Loucy (cell line): Measurements from ENCODE around the gene TLE3.

Source experiments
- H2AFZ ChIP-seq: fragments of 200-600 bp; sonication (generic); 2 replicates; pipeline ENCODE4 v1.6.0; 2016; ENCODE audit warnings: antibody characterized with exemption, mild to moderate bottlenecking, low read length, moderate library complexity
- H3F3A ChIP-seq: fragments of 200-600 bp; 2 replicates; pipeline ENCODE4 v1.6.0; 2016; ENCODE audit warnings: antibody characterized with exemption, low read depth, mild to moderate bottlenecking
- H3K27me3 ChIP-seq: fragments of 200-600 bp; sonication (generic); 2 replicates; pipeline ENCODE4 v1.6.1; 2014; ENCODE audit warnings: low read length, mild to moderate bottlenecking; ENCODE audit not compliant: insufficient read depth, poor library complexity, severe bottlenecking
- H3K36me3 ChIP-seq: fragments of 200-600 bp; sonication (generic); 2 replicates; pipeline ENCODE4 v1.6.1; 2016; ENCODE audit warnings: low read length; ENCODE audit not compliant: insufficient read depth
- H3K4me1 ChIP-seq: fragments of 200-600 bp; sonication (generic); 2 replicates; pipeline ENCODE4 v1.5.1; 2014; ENCODE audit warnings: low read length, mild to moderate bottlenecking; ENCODE audit not compliant: insufficient read depth, poor library complexity, severe bottlenecking
- H3K4me2 ChIP-seq: fragments of 200-600 bp; sonication (generic); 2 replicates; pipeline ENCODE4 v1.6.0; 2014; ENCODE audit warnings: antibody characterized with exemption, low read length, low read depth, mild to moderate bottlenecking; ENCODE audit not compliant: poor library complexity, severe bottlenecking
- H3K4me3 ChIP-seq: fragments of 200-600 bp; sonication (generic); 2 replicates; pipeline ENCODE4 v1.5.1; 2014; ENCODE audit warnings: low read length, mild to moderate bottlenecking, mixed read lengths; ENCODE audit not compliant: poor library complexity, severe bottlenecking
- H3K79me2 ChIP-seq: fragments of 200-600 bp; sonication (generic); 2 replicates; pipeline ENCODE4 v1.6.1; 2014; ENCODE audit warnings: low read length; ENCODE audit not compliant: insufficient read depth
- H3K9ac ChIP-seq: fragments of 200-600 bp; sonication (generic); 2 replicates; pipeline ENCODE4 v1.6.0; 2014; ENCODE audit warnings: mild to moderate bottlenecking, low read depth, low read length, moderate library complexity; ENCODE audit not compliant: poor library complexity, severe bottlenecking
- H3K9me2 ChIP-seq: fragments of 200-600 bp; sonication (generic); replicated peaks from 2 replicates; pipeline ENCODE4 v1.6.1; 2016; ENCODE audit warnings: low read depth, low read length, mixed read lengths
- H3K9me3 ChIP-seq: fragments of 200-600 bp; sonication (generic); 2 replicates; pipeline ENCODE4 v1.6.1; 2014; ENCODE audit warnings: mild to moderate bottlenecking, antibody characterized with exemption, low read length, low read depth; ENCODE audit not compliant: insufficient read depth
- H4K20me1 ChIP-seq: fragments of 200-600 bp; sonication (generic); 2 replicates; pipeline ENCODE4 v1.6.0; 2014; ENCODE audit warnings: antibody characterized with exemption, low read length, mild to moderate bottlenecking; ENCODE audit not compliant: insufficient read depth, poor library complexity, severe bottlenecking
- EZH2phosphoT487 ChIP-seq: fragments of 200-600 bp; IDR thresholded peaks from 2 replicates; pipeline ENCODE4 v1.6.1; 2018; ENCODE audit warnings: antibody characterized with exemption, mild to moderate bottlenecking, moderate library complexity, borderline replicate concordance
- TF ChIP-seq, protein P1 (sequence below): fragments of 200-600 bp; sonication (generic); conservative IDR thresholded peaks from 2 replicates; pipeline ENCODE4 v1.5.1; 2014; ENCODE audit warnings: mild to moderate bottlenecking, antibody characterized with exemption, low read length

The TLE3 gene

DNA sequence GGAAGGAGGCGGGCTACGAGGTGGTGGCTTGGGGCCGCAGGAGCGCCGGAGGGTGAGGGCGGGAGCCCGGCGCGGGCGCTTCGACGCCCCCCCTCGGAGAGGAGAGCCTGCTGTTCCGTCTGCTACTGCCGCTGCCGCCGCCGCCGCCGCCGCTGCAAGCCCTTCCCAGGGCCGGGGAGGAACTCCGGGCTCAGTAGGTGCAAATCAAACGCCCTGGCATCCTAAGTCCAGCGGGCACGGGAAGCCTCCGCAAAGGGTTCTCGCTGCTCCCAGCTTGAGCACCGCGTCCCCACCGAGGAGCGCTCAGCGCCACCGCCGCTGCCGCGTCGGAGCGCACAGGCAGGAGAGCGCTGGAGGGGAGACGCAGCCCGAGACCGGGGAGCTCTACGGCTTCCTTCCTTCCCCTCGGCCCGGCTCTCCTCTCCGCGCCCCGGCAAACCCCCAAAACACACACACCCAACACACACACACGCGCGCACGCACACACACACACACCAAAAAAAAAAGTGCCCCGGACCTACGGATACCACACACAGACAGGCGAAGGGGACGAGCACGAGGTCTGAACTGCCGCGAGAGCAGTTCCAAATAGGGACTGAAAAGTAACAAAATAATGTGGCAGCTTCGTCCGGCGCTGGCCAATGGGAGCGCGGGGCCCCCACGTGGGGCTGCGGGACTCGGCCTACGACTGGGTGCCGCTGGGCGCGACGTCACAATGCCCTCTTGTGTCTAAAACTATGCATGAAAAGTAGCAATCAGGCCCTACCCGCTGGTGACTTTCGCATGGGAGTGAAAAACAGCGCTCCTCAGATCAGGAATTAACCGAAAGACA is at the start of gene TLE3:
TLE3 (minus strand) TSS at position 597 of the 832 bp plus-strand sequence. CDS start 1,119 bp downstream, outside the sequence.
- H3K9me2 ChIP-seq, result no peaks in the 10 kb centered on the region
- peak within 1 kb of the TSS; percentile 96 for H3K4me2 ChIP-seq
- H2AFZ ChIP-seq, result no peak within 1 kb of the TSS
- peak within 1 kb of the TSS; percentile 93 for H3K9ac ChIP-seq
- no peaks in the 10 kb centered on the region for H3K27me3 ChIP-seq
- H4K20me1 ChIP-seq, result peaks cover 42% of the 10 kb centered on the region
- peak within 1 kb of the TSS; percentile 87 for H3K4me3 ChIP-seq
- H3K9me3 ChIP-seq, result no peaks in the 10 kb centered on the region
- H3K4me1 ChIP-seq, result peaks cover 48% of the 10 kb centered on the region
- peaks cover 59% of the 10 kb centered on the region for H3K79me2 ChIP-seq
- no peaks in the 10 kb centered on the region; the same call in 1 of the 2 replicates for H3F3A ChIP-seq
- TF ChIP-seq EZH2phosphoT487, result no peak
- TF ChIP-seq, protein P1, sequence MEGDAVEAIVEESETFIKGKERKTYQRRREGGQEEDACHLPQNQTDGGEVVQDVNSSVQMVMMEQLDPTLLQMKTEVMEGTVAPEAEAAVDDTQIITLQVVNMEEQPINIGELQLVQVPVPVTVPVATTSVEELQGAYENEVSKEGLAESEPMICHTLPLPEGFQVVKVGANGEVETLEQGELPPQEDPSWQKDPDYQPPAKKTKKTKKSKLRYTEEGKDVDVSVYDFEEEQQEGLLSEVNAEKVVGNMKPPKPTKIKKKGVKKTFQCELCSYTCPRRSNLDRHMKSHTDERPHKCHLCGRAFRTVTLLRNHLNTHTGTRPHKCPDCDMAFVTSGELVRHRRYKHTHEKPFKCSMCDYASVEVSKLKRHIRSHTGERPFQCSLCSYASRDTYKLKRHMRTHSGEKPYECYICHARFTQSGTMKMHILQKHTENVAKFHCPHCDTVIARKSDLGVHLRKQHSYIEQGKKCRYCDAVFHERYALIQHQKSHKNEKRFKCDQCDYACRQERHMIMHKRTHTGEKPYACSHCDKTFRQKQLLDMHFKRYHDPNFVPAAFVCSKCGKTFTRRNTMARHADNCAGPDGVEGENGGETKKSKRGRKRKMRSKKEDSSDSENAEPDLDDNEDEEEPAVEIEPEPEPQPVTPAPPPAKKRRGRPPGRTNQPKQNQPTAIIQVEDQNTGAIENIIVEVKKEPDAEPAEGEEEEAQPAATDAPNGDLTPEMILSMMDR, result peak; percentile 37
- H3K36me3 ChIP-seq, result peaks cover 7% of the 10 kb centered on the region; the same call in 1 of the 2 replicates

DNA sequence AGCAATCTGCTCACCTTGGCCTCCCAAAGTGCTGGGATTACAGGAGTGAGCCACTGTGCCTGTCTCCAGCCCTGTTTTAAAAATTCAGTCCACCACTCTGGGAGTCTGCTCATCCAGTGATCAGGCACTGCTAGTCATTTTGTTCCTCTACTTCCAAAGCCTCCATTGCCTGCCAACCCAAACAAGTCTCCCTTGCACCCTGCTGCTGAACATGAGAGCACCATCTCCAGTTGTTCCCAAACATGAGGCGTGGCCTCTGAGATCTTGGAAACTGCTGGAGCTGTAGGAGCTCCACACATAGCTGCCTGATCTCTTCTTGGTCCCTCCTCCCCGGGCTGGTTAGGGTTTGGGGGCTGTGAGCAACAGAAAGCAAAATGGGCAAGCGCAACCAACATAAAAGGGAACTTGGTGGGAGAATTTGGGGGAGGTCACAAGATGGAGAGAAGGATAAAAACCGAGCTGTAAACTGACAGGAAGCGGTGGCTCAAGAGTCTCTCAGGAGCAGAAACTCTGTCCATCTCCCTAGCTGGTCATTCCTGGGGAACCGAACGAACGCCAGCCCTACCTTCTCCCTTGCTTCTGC is 49.6 kb upstream of the TLE3 start:
- no peaks in the 10 kb centered on the region for H3K79me2 ChIP-seq
- H3K9ac ChIP-seq, result no peak overlapping the region
- H4K20me1 ChIP-seq, result no peaks in the 10 kb centered on the region
- H3K36me3 ChIP-seq, result no peaks in the 10 kb centered on the region
- TF ChIP-seq, protein P1, result no peak
- no peak for TF ChIP-seq EZH2phosphoT487
- H3K4me3 ChIP-seq, result no peak overlapping the region
- peaks cover 53% of the 10 kb centered on the region for H3K4me1 ChIP-seq
- H3K9me3 ChIP-seq, result no peaks in the 10 kb centered on the region
- 0 out of 2 replicates have a peak overlapping the region, but pooled peaks have one; percentile 15 for H2AFZ ChIP-seq
- no peaks in the 10 kb centered on the region for H3K9me2 ChIP-seq
- 0 out of 2 replicates have a peak, but pooled peaks cover 4% of the 10 kb centered on the region for H3F3A ChIP-seq
- H3K4me2 ChIP-seq, result peak overlapping the region; percentile 23
- no peaks in the 10 kb centered on the region for H3K27me3 ChIP-seq

DNA sequence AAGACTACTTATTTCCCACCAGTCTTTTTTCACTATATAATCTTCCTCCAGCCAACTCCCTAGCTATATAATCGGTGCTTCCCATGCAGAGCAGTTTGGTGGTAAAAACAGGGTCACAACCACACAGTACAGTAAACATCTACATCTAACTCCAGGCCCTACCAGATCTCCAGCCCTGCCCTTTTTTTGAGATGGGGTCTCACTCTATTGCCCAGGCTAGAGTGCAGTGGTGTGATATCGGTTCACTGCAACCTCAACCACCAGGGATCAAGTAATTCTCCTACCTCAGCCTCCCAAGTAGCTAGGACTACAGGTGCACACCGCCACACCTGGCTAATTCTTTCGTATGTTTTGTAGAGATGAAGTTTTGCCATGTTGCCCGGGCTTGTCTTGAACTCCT is 49.1 kb upstream of the TLE3 start:
- Histone ChIP-seq H3K36me3 (no peaks in the 10 kb centered on the region), H2AFZ (no peak overlapping the region), H4K20me1 (no peaks in the 10 kb centered on the region), H3K27me3 (no peaks in the 10 kb centered on the region), H3K9me3 (no peaks in the 10 kb centered on the region), H3F3A (0 out of 2 replicates have a peak, but pooled peaks cover 3% of the 10 kb centered on the region), H3K4me2 (no peak overlapping the region), H3K9me2 (no peaks in the 10 kb centered on the region), H3K9ac (no peak overlapping the region), H3K4me1 (peaks cover 53% of the 10 kb centered on the region), H3K79me2 (no peaks in the 10 kb centered on the region), H3K4me3 (no peak overlapping the region)
- TF ChIP-seq EZH2phosphoT487, result no peak
- TF ChIP-seq, protein P1, result no peak
